Fibroblast of skin of left quadriceps (primary cell): ENCODE results near the gene PAXX.

Experiments
- DNase-seq, 2 experiments: peaks; one replicate each; pipeline ENCODE4 v3.0.0-alpha.2; 2013; ENCODE audit warnings: low read depth in 2 of 2

PAXX gene

DNA sequence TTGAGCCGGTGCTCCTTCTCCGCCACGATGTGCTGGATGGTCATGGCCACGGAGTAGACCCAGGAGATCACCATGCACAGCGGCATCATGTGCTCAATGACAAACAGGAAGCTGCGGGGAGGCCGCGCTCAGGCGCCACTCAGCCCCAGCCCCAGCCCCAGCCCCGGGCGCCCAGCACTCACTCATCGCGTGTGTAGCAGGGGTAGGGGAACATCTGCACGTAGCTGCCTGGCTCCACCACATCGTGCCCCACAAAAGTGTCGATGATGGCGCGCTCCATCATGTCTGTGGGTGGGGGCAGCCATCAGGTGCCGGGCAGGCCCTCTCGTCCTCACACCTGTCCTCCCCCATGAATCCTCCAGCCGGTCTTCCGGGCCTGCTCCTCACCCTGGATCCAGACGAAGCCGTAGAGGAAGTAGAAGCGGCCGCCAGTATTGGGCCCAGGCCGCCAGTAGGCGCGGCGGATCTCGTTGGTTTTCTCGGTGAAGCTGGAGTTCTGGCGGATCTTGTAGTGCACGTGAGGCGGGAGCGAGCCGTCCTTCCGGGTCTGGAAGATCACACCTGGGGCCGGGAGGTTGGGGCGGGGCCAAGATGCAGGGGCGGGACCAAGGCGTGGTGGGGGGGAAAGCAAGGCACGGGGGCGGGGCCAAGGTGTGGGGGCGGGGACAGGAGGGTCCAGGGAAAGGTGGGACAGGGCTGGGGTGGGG is 25.7 kb downstream of the PAXX start:
- no peak for DNase-seq

DNA sequence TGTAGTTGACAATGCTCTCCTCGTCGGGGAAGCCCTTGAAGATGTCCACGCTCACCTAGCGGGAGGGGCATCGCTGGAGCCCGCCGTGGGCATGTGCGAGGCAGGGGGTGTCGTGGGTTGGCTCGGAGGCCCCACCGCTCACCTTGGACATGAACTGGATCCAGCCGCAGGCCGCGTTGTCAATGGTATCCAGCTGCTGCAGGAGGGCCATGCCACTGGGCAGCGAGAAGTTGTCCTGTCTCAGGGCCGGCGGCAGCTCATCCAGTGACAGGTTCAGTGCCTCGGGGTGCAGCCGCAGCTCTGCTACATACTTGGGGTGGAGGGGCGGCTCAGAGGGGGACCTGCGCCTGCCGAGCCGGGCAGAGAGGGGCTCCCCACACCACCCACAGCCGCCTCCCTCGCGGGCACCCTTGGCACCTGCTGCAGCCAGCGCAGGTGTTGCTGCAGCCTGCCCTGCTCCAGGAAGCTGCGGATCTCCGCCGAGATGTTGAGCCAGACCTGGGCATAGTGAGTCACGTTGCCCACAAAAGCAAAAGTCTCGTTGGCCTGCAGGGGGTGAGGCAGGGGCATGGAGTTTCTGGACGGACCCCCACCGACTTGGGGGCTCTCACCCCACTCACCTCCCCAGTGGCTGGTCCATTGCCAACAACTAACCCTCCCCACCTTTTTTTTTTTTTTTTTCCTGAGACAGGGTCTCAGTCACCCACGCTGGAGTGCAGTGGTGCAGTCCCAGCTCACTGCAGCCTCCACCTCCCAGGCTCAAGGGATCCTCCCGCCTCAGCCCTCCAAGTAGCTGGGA is 26.7 kb downstream of the PAXX start:
- no peak for DNase-seq

DNA sequence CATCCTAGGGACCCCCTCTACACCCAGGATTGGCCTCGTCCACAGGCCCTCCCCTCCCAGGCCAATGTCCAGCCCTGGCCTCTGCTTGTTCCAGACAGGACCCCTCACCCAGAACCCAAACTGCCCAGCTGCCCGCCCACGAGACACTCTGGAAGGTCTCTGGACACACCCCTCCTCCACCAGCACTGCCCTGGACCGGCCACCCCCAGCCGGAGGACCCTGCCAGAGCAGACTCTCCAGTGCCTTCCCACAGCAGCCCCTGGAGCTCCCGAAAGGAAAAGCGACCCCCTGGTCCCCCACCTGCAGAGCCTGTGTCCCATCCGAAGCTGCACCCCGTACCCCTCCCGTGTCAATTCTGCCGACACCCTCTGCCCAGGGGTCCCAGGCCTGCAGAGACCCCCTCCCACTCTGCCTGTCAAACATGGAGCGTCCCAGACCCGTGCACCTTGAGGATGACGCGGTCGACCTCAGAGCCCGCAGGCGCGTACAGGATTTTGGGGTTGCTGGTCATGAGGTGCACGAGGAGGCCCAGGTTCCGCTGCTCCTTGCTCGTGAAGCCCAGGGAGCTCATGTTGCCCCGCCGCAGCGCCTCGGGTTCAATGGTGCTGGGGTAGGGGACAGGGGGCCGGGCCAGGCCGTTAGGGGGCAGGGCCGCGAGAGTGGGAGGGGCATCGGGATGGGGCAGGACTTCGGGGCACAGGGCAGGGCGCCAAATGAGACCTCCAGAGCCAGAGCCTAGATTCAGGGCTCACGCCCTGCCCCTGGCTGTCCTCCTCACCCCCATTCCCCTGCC is 27.9 kb downstream of the PAXX start:
- DNase-seq = no peak

DNA sequence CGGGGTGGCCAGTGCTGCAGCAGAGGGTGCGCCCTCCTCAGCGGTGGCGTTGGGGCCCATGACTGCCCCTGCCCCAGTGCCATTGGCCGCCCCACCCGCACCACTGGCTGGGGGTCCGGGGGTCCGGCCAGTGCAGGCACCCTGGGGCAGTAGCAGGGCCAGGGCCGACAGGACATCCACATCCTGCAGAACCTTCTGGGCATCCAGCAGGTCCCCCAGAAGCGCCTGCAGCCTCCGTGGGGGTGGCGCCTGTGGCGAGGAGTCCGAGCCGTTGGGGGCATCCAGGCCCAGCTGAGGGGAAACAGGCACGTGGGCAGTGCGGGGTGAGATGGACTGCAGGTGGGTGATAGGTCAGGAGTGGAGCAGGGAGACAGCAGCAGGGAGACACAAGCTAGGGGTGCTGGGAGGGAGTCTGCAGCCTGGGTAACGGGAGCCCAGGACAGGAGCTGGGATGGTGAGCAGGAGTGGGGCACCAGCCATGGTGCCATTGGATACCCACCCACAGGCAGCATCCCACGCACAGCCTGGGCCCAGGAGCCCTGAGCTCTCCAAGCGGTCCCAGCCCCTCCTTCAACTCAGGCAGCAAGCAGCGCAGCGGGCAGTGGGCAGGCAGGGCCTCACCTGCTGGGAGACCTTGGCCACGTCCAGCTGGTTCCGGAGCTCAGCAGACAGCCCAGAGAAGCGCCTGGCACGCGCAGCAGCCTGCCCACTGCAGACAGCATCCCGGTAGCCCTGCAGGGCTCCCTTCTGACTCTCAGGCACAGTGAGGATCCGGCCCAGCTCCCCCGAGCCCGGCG is 28.7 kb downstream of the PAXX start:
- no peak for DNase-seq

DNA sequence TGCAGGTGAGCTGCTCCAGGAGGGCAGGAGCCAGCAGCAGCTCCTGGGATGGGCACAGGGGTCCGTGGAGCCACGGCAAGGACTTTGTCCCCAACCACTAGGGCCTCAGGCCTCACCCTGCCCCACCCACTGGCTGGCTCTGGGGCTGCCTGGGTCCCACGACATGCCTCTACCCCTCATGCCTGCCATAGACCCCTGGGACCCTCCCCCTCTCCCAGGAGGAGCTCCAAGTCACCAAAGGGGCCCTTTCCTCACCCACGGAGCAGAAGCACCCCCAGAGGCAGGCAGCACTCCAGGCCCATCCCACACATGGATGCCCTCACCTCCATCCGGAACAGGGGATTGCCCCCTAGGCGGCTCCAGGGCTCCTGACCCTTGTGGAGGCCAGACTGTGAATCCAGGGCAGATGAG is 29.4 kb downstream of the PAXX start:
- no peak for DNase-seq

DNA sequence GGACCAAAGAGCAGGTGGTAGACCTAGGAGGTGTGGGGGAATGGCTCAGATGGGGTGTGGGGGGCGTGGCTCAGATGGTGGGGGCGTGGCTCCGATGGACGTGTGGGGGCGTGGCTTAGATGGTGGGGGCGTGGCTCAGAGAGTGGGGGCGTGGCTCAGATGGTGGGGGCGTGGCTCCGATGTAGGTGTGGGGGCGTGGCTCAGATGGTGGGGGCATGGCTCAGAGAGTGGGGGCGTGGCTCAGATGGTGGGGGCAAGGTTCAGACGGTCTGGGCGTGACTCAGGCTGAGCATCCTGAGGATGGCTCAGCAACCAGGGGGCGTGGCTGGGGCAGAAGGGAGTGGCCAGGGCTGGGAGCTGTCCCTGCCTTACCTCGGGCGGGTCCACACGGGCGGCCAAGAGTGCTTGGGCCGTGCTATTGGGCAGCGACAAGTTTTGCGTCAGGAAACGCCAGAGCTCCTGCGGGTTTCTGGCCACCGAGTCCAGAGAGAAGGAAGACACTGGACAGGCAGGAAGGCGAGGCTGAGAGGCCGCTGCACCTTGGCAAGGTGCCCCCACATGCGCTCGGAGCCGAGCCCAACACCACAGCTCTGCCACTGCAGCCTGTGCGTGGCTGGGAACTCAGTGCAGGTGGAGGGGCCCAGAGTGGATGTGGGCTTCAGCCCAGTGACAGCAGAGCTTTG is 29.9 kb downstream of the PAXX start:
- no peak for DNase-seq

DNA sequence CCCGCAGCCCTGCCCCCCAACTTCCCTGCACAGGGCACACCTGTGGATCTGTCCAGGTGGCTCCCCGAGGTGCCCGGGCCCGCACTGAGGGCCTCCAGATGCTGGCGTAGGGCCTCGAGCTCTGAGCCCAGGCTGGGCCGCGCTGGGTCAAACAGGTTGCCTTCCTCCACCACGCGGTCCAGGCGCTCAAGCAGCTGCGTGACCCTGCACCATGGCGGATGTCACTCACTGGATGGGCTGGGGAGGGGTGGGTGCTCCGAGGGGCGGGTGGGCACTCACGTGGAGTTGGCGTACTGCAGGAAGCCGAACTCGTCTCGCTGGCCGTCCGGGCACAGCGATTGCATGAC is 30.4 kb downstream of the PAXX start:
- DNase-seq = no peak

DNA sequence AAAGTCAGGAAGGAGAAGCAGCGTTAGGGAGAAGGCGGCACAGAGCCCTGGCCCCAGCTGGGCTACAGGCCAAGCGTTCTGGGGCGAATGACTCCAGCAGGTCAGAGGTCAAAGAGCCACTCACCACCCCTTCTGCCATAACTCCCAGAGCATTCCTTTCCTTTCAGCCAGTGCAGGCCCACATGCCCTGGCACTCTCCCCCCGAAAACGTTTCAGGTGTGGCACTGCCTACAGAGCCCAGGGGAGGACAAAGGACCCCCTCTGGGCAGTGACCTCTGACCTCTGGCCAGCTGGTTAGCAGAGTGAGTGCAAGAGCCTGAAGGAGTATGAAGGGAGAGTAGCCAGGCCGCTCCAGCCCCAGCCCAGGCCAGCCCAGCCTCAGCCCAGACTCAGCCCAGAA is 30.9 kb downstream of the PAXX start:
- no peak for DNase-seq

DNA sequence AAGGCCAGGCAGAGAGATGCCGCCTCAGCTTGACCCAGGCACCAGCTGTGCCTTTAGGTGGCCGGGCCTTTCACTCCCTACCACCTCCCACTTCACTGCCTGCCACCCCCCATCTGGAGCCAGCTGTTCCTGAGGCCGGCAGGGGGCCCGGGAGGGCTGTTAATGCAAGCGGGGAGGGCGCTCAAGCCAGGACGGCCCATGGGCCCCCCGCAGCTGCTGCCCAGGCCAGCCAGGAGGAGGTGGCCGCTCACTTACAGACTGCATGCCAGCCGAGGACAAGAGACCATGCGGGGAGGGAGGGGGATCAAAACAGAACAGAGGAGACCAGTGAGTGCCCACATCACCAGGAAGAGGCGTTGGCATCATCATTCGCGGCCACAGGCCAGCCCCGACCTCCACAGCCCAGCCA is 31.4 kb downstream of the PAXX start:
- no peak for DNase-seq

DNA sequence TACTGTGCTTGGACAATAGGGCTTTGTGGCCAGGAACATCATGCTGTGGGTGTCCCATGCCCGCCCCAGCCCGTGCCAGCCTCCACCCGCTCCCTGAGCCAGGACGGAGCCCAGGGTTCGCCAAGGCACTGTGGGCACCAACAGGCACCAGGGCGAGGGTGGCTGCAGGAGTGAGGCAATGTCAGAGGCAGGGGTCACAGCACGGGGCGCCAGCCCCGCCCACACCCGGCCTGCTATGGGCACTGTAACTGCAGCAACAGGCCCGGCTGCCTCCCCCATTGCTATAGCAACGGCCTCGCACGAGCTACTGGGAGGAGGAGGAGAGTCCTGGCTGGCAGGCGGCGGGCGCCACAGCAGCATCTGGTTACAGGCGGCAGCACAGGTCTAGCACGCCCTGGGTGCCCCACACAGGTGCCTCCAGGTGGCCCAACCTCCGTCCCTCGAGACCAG is 33.3 kb downstream of the PAXX start:
- DNase-seq = no peak

DNA sequence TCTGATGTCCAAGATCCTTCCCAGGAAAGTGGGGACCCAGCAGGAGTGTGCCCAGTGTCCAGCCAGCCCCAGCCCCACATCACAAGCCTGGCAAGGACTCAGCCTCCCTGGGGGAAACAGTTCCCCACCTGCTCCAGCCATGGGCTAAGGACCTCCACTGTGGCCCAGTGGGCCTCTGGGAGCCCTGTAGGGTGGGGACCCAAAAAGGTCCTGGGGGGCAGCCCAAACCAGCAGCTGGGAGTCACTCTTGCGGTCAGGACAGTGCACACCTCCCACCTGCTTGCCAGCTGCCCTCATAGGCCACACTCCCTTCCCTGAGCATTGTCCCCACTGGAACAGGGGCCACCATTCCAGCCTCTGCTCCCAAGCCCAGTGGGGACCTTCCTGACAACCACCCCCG is 34.2 kb downstream of the PAXX start:
- DNase-seq = no peak

DNA sequence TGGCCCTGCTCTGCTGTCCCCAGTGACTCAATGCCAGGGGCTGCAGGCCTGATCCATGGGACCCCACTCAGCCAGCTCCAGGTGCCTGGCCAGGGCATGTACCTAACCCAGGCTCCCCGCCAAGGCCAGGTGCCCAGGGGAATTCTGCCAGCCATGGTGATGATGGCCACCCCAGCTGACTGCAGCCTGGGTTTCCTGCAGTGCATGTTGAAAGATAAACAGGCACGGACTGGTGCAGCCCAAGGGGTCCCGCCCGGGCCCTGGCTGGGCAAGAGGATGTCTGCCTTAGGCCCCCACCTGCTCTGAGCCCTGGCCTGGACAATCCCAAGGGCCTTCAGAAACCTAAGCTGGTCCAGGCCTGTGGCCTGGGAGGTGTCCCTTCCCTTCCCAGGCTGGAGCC is 34.6 kb downstream of the PAXX start:
- no peak for DNase-seq

DNA sequence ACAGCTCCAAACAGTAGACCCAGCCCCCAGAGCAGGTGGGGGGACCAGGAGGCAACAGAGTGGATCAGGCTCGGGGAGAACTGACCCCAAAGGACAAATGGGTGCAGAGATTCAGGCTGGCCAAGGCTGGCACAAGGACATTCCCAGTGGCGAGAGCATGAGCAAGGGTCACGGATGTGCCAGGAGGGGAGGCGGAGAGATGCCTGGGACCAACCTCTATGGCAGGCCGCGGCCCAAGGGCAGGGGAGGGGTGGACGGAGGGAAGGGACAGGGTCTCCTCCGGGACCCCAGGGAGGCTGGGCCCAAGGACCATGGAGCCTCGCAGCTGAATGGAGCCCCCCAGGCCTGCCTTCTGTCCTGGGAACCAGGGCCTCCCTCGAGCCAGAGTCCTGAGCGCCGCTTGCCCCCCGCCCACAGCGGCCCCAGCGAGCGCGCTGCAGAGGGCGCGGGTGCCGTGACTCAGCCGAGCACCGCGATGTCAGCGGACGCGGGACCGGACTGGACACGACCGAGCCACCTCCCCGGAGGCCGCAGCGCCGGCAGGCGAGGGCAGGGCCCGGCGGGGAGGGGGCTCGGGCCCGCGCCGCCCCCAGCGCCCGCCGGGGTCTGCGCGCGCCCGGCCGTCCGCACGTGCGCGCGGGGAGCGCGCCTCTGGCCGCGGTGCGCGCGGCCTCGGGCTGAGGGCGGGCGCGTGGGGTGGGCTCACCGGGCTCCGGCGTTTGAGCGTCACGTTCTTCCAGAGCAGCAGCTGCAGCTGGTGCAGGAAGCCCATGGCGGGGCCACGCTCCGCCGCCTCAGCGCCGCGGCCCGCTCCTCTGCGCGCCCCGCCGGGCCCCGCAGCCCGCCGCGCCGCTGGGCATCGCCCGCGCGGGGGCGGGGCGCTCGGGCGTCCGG is 35.4 kb downstream of the PAXX start, which contains the start of gene ABCA2:
TSS of gene ABCA2 (minus strand) at position 869 of the 894 bp plus-strand sequence. CDS start at position 772, 97 bp downstream.
- DNase-seq = no peak

DNA sequence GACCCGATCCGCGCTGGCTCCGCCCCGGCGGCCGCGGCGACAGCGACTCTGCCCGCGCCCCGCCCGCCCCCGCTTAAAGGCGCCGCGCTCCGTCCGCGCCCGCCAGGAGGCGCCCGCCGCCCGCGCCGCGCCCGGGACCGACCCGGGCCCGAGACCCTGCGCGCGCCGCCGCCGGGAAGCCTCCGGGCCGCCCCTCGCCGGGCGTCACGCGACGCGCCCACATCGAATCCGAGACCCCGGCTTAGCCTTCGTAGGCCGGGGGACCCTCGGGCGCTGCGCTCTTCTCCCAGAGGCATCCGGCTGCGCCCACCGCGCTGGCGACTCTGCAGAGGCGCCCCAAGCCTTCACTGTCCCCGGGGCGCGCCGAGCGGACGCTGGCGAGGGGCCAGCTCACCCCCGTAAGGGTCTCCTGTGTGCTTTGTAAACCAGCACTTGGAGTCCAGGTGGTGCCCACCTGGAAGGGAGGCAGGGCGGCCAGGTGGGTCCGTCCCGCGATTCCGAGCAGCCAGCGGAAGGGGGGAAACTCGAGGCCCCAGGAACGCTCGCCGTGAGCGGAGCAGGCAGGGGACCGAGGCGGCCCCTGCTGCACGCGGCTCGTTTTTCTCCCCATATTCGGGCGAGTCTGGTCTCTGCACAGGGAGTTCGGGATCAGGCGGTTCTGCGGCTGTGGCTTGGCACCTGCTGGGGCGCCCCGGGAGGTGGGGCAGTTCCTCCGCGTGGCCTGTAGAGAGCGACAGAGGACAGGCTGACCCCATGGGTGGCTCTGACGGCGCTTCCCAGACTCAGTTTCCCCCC is 36.2 kb downstream of the PAXX start:
- no peak for DNase-seq

DNA sequence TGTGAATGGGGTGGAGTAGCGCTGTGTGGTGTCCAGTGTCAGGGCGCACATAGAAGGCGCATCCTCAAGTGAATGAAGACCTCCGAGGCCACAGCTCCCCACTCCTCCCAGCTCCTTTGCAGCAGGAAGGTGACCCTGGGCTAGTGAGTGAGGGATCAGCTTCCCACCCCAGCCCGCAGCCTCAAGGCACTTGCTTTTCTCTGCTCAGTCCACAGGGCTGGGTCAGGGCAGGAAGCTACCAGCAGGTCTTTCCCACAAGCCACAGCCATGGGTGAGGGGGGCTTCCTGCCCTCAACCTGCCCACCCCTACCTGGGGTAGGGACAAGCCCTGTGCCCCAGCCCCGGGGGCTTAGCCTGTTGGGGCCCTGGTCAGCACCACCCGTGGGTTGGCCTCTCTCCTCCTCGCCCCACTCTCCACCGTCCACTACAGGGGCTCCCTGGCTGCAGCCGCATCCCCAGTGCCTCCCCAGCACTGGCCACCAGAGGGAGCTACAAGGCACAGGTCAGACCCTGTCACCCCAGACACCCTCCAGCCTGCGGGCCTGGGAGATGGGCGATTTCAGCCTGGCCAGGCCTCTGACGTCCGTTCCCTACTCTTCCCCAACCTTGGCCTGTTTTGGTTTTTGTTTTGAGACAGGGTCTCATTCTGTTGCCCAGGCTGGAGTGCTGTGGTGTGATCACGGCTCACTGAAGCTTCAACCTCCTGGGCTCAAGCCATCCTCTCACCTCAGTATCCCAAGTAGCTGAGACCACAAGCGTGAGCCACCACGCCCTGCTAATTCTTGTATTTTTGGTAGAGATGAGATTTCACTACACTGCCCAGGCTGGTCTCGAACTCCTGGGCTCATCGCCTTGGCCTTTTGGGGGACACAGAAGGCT is 37.1 kb downstream of the PAXX start:
- no peak for DNase-seq

DNA sequence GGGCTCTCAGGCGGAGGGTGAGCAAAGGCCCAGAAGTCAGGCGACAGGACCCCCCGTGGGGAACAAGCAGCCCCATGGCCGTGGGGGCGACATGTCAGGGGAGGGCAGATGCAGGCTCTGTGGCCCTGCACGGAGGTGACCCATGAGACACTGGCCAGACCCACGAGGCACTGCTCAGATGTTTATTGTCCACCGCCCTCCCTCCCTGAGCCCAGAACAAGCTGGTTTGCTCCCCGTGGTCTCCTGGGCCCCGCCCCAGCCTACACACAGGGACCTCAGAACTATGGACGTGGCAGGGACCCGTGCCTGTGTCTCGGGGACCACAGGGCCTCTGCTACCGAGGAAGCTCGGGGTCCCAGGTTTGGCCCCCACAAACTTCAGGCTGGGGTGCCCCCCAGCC is 37.8 kb downstream of the PAXX start:
- no peak for DNase-seq

DNA sequence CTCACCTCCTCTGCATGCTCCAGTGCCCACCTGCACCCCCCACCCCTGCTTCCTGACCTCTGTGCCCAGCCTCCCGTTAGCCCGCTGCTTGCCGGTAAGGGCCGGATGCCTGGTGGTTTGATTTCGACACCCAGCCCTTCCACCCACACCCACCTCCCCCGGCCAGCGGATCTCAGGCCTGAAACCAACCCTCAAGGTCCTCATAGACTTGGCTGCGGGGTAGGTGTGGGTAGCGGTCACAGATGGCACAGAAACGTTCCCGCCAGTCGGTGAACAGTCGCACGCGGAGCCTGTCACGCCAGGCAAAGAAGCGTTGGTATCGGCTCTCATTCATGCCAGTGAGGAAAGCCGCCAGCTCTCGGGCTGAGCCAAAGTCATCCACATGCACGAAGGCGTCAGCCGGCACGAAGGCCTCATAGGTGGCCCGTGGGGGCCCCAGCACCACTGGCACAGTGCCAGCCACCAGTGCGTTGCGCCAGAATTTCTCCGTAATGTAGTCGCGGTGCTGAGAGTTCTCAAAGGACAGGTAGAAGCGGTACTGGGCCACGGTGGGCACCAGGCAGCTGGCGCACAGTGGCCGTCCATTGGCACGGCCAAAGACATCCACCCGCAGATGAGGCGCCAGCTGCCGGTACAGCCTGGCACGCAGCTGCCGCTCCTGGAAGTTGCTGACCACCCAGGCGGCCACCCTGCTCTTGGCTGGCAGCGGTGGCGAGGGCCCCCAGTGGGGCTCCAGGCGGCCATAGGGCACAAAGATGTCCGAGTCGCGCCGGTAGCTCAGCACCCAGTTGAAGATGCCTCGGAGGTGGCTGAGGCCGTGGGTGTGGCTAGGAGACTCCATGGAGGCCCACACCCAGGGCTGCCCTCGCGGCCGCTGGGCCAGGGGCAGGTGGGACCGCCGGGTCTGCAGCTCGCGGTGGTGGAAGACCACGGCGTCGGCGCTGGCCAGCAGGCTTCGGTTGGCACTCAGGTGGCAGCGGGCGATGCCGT is 38.6 kb downstream of the PAXX start:
- DNase-seq = no peak
